Right cardiac atrium (tissue), 5 donors: Measurements from ENCODE around the gene MACO1. TPM values are rescaled to one million over a fixed set of nuclear protein-coding genes. Genes with fewer than 3 reads are reported as not detected.

ENCODE experiments used
- ATAC-seq, 2 donors: fragments of 200-7000 bp; cut with Tn5 transposase; one replicate each; pipeline versions ENCODE4 v1.8.0 to v1.9.1; 2020; ENCODE audit warnings: moderate library complexity in 2 of 2, mild to moderate bottlenecking in 1 of 2
- DNase-seq, 3 donors: peaks; one replicate each; pipeline ENCODE4 v3.0.0-alpha.2; 2020
- H3K27ac ChIP-seq: one replicate; pipeline ENCODE4 v1.5.1; 2013; ENCODE audit warnings: mild to moderate bottlenecking, low read length, control low read depth, moderate library complexity
- H3K27me3 ChIP-seq: one replicate; pipeline ENCODE4 v1.6.1; 2013; ENCODE audit not compliant: control insufficient read depth, insufficient read depth
- H3K4me1 ChIP-seq: one replicate; pipeline ENCODE4 v1.6.1; 2013; ENCODE audit warnings: low read length; ENCODE audit not compliant: control insufficient read depth, insufficient read depth
- H3K4me3 ChIP-seq: one replicate; pipeline ENCODE4 v1.5.1; 2013; ENCODE audit warnings: low read length, control low read depth
- H3K9me3 ChIP-seq: one replicate; pipeline ENCODE4 v1.6.1; 2013; ENCODE audit warnings: low read length; ENCODE audit not compliant: control insufficient read depth
- WGBS: extraction: QIAGEN DNeasy Blood & Tissue Kit; methylation state at CpG from one replicate; pipeline ENCODE4 v1.1.7; 2013; 5-methylcytosine and 5-hydroxymethylcytosine counted together
- intact Hi-C, 4 donors: fragments of 100-400 bp; cut with DNase I; formaldehyde crosslinking; loops; one replicate each; pipeline versions ENCODE4 v1.11.0 to v1.14.0; 2022 to 2023
- polyA plus RNA-seq: library from polyadenylated mRNA; stranded (reverse); fragments of 200-250 nt; gene quantifications from one replicate; pipeline ENCODE4 v1.2.3, GENCODE V29; 2013
- total RNA-seq, 4 donors: library from RNA; stranded (reverse); fragmentation: NEBNext Ultra II Directional; extraction: Animal tissue kit (Norgen Biotek cat#: 25700); gene quantifications; one replicate each; pipeline ENCODE4 v1.2.1, GENCODE V29; 2021
- donor health status: healthy with polysubstance abuse.
- donor health status: DM: no; HTN: yes; CAD: no.
- donor health status: DM: no; HTN: no; CAD: no.
- donor health status: DM: no; HTN: yes; CAD: no; lungs with severe emphysema.
- donor health status: DM: yes; HTN: yes; CAD: no.

Gene MACO1
- total and polyA plus RNA-seq, 5 donors, result 8.8 to 20.2 (median 17.1) TPM

- Histone ChIP-seq H3K9me3 (no peaks in the 10 kb centered on the region), H3K4me1 (no peaks in the 10 kb centered on the region), H3K27ac (no peak overlapping the region), H3K4me3 (no peak overlapping the region), H3K27me3 (no peaks in the 10 kb centered on the region)
- no peak for DNase-seq
- 87% methylated on average over 16 of the region's 16 CpGs for WGBS
- intact Hi-C loops, result loop anchor here in 2 of 4 donors (10.0 kb wide), 2 partner anchors 89 to 99 kb away; no protein-coding TSS in a partner anchor
- ATAC-seq, result no peak
Observed at GRCh38 chr1:25425098-25426085, 5.3 kb upstream of the MACO1 start.

GRCh38 chr1:25427696-25428095, 3.0 kb upstream of the MACO1 start:
- ATAC-seq (no peak), DNase-seq (no peak)
- no peaks in the 10 kb centered on the region for H3K4me1 ChIP-seq
- 97% methylated on average over 1 of the region's 1 CpG for WGBS
- no peak overlapping the region for H3K4me3 ChIP-seq
- H3K27me3 ChIP-seq, result no peaks in the 10 kb centered on the region
- H3K9me3 ChIP-seq, result no peaks in the 10 kb centered on the region
- intact Hi-C loops, result loop anchor here in 2 of 4 donors (10.0 kb wide), 2 partner anchors 87 to 97 kb away; no protein-coding TSS in a partner anchor
- no peak overlapping the region for H3K27ac ChIP-seq

- intact Hi-C loops, result loop anchor here in 2 of 4 donors (10.0 kb wide), 2 partner anchors 86 to 96 kb away; no protein-coding TSS in a partner anchor
- 92% methylated on average over 7 of the region's 7 CpGs for WGBS
Observed at GRCh38 chr1:25428475-25429166, 2.1 kb upstream of the MACO1 start.

GRCh38 chr1:25430967-25431881, 527 bp downstream of the MACO1 start:
- Histone ChIP-seq H3K9me3 (no peaks in the 10 kb centered on the region), H3K4me1 (peaks cover 3% of the 10 kb centered on the region), H3K4me3 (peak overlapping the region; percentile 99), H3K27ac (peak overlapping the region; percentile 99), H3K27me3 (no peaks in the 10 kb centered on the region)
- under 1% methylated on average over 88 of the region's 89 CpGs for WGBS
- peak in 2 of 3 donors; percentile 37 to 74 for DNase-seq
- intact Hi-C loops, result loop anchor here in 1 of 4 donors (10.0 kb wide), 1 partner anchor 54 kb away; no protein-coding TSS in a partner anchor
- ATAC-seq, result peak; percentile 3 to 52

More at GRCh38 chr1:25428475-25429166, 2.1 kb upstream of the MACO1 start:
- Histone ChIP-seq H3K4me3 (no peak overlapping the region), H3K9me3 (no peaks in the 10 kb centered on the region), H3K27me3 (no peaks in the 10 kb centered on the region), H3K27ac (no peak overlapping the region), H3K4me1 (peaks cover 3% of the 10 kb centered on the region)
- DNase-seq (no peak), ATAC-seq (no peak)

GRCh38 chr1:25431955-25432719, 1.4 kb downstream of the MACO1 start:
- Histone ChIP-seq H3K27me3 (no peaks in the 10 kb centered on the region), H3K9me3 (no peaks in the 10 kb centered on the region), H3K4me3 (peak overlapping the region; percentile 99), H3K4me1 (peaks cover 3% of the 10 kb centered on the region), H3K27ac (no peak overlapping the region)
- ATAC-seq (no peak), DNase-seq (no peak)
- WGBS, result 13% methylated on average over 6 of the region's 6 CpGs
- intact Hi-C loops, result loop anchor here in 1 of 4 donors (10.0 kb wide), 1 partner anchor 53 kb away; no protein-coding TSS in a partner anchor

- Histone ChIP-seq H3K4me3 (peak overlapping the region; percentile 99), H3K27ac (no peak overlapping the region), H3K9me3 (no peaks in the 10 kb centered on the region), H3K4me1 (peaks cover 3% of the 10 kb centered on the region), H3K27me3 (no peaks in the 10 kb centered on the region)
- intact Hi-C loops, result loop anchor here in 1 of 4 donors (10.0 kb wide), 1 partner anchor 52 kb away; no protein-coding TSS in a partner anchor
- 69% methylated on average over 6 of the region's 6 CpGs for WGBS
- ATAC-seq (no peak), DNase-seq (no peak)
Observed at GRCh38 chr1:25432749-25433388, 2.2 kb downstream of the MACO1 start.

GRCh38 chr1:25433389-25434186, 2.9 kb downstream of the MACO1 start:
- Histone ChIP-seq H3K27me3 (no peaks in the 10 kb centered on the region), H3K27ac (peak overlapping the region; percentile 87), H3K9me3 (no peaks in the 10 kb centered on the region), H3K4me1 (peaks cover 3% of the 10 kb centered on the region), H3K4me3 (no peak overlapping the region)
- ATAC-seq (no peak), DNase-seq (peak in 1 of 3 donors; percentile 42)
- intact Hi-C loops, result loop anchor here in 1 of 4 donors (10.0 kb wide), 1 partner anchor 51 kb away; no protein-coding TSS in a partner anchor
- 22% methylated on average over 4 of the region's 4 CpGs for WGBS

- no peak for DNase-seq
- no peak overlapping the region for H3K4me3 ChIP-seq
- no peaks in the 10 kb centered on the region for H3K27me3 ChIP-seq
- intact Hi-C loops, result loop anchor here in 1 of 4 donors (10.0 kb wide), 1 partner anchor 49 kb away; no protein-coding TSS in a partner anchor
- peaks cover 3% of the 10 kb centered on the region for H3K4me1 ChIP-seq
- H3K27ac ChIP-seq, result no peak overlapping the region
- no peak for ATAC-seq
- 40% methylated on average over 4 of the region's 4 CpGs for WGBS
- no peaks in the 10 kb centered on the region for H3K9me3 ChIP-seq
Observed at GRCh38 chr1:25435397-25436108, 4.9 kb downstream of the MACO1 start.
